H1 (cell line): ENCODE measurements around the gene GALNT9. TPM values are rescaled to one million over a fixed set of nuclear protein-coding genes. Genes with fewer than 3 reads are reported as not detected.
A peak's percentile ranks its signal among the peaks of the same experiment; 100 is the strongest.

Experiments
- CTCF ChIA-PET: fragments of 300-600 bp; sonication (Branson Sonifier 250); formaldehyde crosslinking; loops from one replicate; lab custom pipeline; 2021; ENCODE audit not compliant: partially characterized antibody; lab: Charles Lee
- POLR2A ChIA-PET: fragments of 300-600 bp; sonication (Branson Sonifier 250); formaldehyde crosslinking; loops from one replicate; lab custom pipeline; 2021; ENCODE audit warnings: inconsistent platforms; ENCODE audit not compliant: partially characterized antibody; lab: Charles Lee
- DNase-seq, 2 experiments: peaks; one replicate each; pipeline versions ENCODE4 v3.0.0 to v3.0.0-alpha.2; 2010 to 2022; ENCODE audit warnings: low spot score in 2 of 2, low read depth in 1 of 2, mixed read lengths in 1 of 2
- FAIRE-seq: peaks from 2 replicates; lab custom pipeline; 2011; peaks lifted over from hg19 to GRCh38; lab: Jason Lieb, UNC
- H2AFZ ChIP-seq: 2 replicates; pipeline ENCODE4 v1.8.1; 2012; ENCODE audit warnings: low read length, inconsistent platforms
- H2AK5ac ChIP-seq: 2 replicates; pipeline ENCODE4 v1.6.1; 2013; ENCODE audit warnings: low read depth, low read length
- H2BK120ac ChIP-seq: replicated peaks from 2 replicates; pipeline ENCODE3; 2013; ENCODE audit warnings: low read depth, low read length, inconsistent platforms
- H2BK12ac ChIP-seq: 2 replicates; pipeline ENCODE4 v1.6.1; 2013; ENCODE audit warnings: low read depth, low read length
- H2BK15ac ChIP-seq: 2 replicates; pipeline ENCODE4 v1.6.1; 2013; ENCODE audit warnings: low read length
- H2BK20ac ChIP-seq: 2 replicates; pipeline ENCODE4 v1.6.1; 2013; ENCODE audit warnings: low read length
- H2BK5ac ChIP-seq: 2 replicates; pipeline ENCODE4 v1.6.1; 2013; ENCODE audit warnings: low read depth, low read length
- H3K14ac ChIP-seq: 2 replicates; pipeline ENCODE4 v1.6.1; 2013; ENCODE audit warnings: inconsistent platforms; ENCODE audit not compliant: insufficient read length
- H3K18ac ChIP-seq: 2 replicates; pipeline ENCODE4 v1.6.1; 2013; ENCODE audit warnings: low read length; ENCODE audit errors: extremely low read depth
- H3K23ac ChIP-seq: 2 replicates; pipeline ENCODE4 v1.6.1; 2013; ENCODE audit warnings: inconsistent platforms; ENCODE audit not compliant: insufficient read length
- H3K23me2 ChIP-seq: 2 replicates; pipeline ENCODE4 v1.6.1; 2013; ENCODE audit warnings: low read depth, low read length
- H3K27ac ChIP-seq: 2 replicates; pipeline ENCODE4 v1.6.1; 2011; ENCODE audit warnings: low read depth, low read length, inconsistent platforms
- H3K27me3 ChIP-seq, 4 experiments: replicated peaks in 1 of 4; 1 replicate in 1 of 4; 2 replicates in 3 of 4; pipeline versions ENCODE4 v1.6.1 to v1.8.1; 2011 to 2013; ENCODE audit warnings: low read length in 3 of 4, mild to moderate bottlenecking in 3 of 4, inconsistent platforms in 2 of 4, mixed read lengths in 2 of 4, moderate library complexity in 1 of 4; ENCODE audit not compliant: control insufficient read depth in 3 of 4, insufficient read depth in 3 of 4; ENCODE audit errors: extremely low read depth in 1 of 4
- H3K36me3 ChIP-seq, 4 experiments: 2 replicates each; pipeline versions ENCODE4 v1.6.1 to v1.8.1; 2011 to 2013; ENCODE audit warnings: mild to moderate bottlenecking in 4 of 4, low read length in 3 of 4, moderate library complexity in 2 of 4, control low read depth in 1 of 4, inconsistent platforms in 1 of 4; ENCODE audit not compliant: insufficient read depth in 4 of 4, control insufficient read depth in 2 of 4
- H3K4ac ChIP-seq: replicated peaks from 2 replicates; pipeline ENCODE3; 2013; ENCODE audit warnings: low read length, low read depth, mixed read lengths, inconsistent platforms; ENCODE audit not compliant: insufficient read length
- H3K4me1 ChIP-seq, 4 experiments: replicated peaks in 1 of 4; 1 replicate in 1 of 4; 2 replicates in 3 of 4; pipeline versions ENCODE4 v1.6.1 to v1.8.1; 2011 to 2013; ENCODE audit warnings: low read length in 3 of 4, inconsistent platforms in 2 of 4, mixed read lengths in 1 of 4; ENCODE audit not compliant: insufficient read depth in 4 of 4, control insufficient read depth in 3 of 4
- H3K4me2 ChIP-seq, 2 experiments: 2 replicates each; pipeline versions ENCODE4 v1.6.1 to v1.8.1; 2011 to 2013; ENCODE audit warnings: low read depth in 2 of 2, low read length in 2 of 2, control low read depth in 1 of 2, inconsistent platforms in 1 of 2, mild to moderate bottlenecking in 1 of 2; ENCODE audit not compliant: insufficient read depth in 1 of 2
- H3K4me3 ChIP-seq, 4 experiments: fragments of 200-600, 300-600 bp in 1 of 4; sonication (generic), shearing (Covaris generic), sonication (Bioruptor Twin) in 1 of 4; 2 replicates each; pipeline versions ENCODE4 v1.5.1 to v1.8.1; 2011 to 2016; ENCODE audit warnings: low read length in 4 of 4, low read depth in 3 of 4, control low read depth in 2 of 4, inconsistent platforms in 2 of 4, mild to moderate bottlenecking in 2 of 4, mixed read lengths in 1 of 4, moderate library complexity in 1 of 4; ENCODE audit not compliant: insufficient read depth in 2 of 4; ENCODE audit errors: extremely low read depth in 1 of 4
- H3K56ac ChIP-seq: replicated peaks from 2 replicates; pipeline ENCODE3; 2013; ENCODE audit warnings: low read depth, mild to moderate bottlenecking, mixed read lengths, low read length, inconsistent platforms; ENCODE audit not compliant: insufficient read length
- H3K79me1 ChIP-seq: 2 replicates; pipeline ENCODE4 v1.6.1; 2013; ENCODE audit warnings: low read depth, low read length, control low read depth
- H3K79me2 ChIP-seq, 2 experiments: 2 replicates each; pipeline versions ENCODE4 v1.6.1 to v1.8.1; 2012 to 2013; ENCODE audit warnings: low read length in 2 of 2, mild to moderate bottlenecking in 2 of 2, inconsistent platforms in 1 of 2; ENCODE audit not compliant: insufficient read depth in 2 of 2, control insufficient read depth in 1 of 2
- H3K9ac ChIP-seq, 4 experiments: replicated peaks in 1 of 4; 1 replicate in 1 of 4; 2 replicates in 3 of 4; pipeline versions ENCODE4 v1.6.1 to v1.8.1; 2011 to 2013; ENCODE audit warnings: low read depth in 3 of 4, low read length in 3 of 4, control low read depth in 2 of 4, mild to moderate bottlenecking in 2 of 4, moderate library complexity in 2 of 4, inconsistent platforms in 1 of 4; ENCODE audit errors: extremely low read depth in 1 of 4
- H3K9me3 ChIP-seq, 2 experiments: 2 replicates each; pipeline versions ENCODE4 v1.6.1 to v1.8.1; 2012 to 2013; ENCODE audit warnings: mild to moderate bottlenecking in 2 of 2, moderate library complexity in 2 of 2, control low read depth in 1 of 2, inconsistent platforms in 1 of 2, low read depth in 1 of 2, low read length in 1 of 2, mixed read lengths in 1 of 2; ENCODE audit not compliant: insufficient read depth in 2 of 2
- H4K20me1 ChIP-seq, 2 experiments: replicated peaks in 1 of 2; 2 replicates each; pipeline versions ENCODE3 to v1.8.1; 2011 to 2013; ENCODE audit warnings: inconsistent platforms in 2 of 2, low read length in 2 of 2, mild to moderate bottlenecking in 1 of 2; ENCODE audit not compliant: insufficient read depth in 2 of 2, control insufficient read depth in 1 of 2
- H4K5ac ChIP-seq: 2 replicates; pipeline ENCODE4 v1.6.1; 2013; ENCODE audit warnings: low read length, low read depth, mixed read lengths, inconsistent platforms; ENCODE audit not compliant: insufficient read length
- H4K8ac ChIP-seq: 2 replicates; pipeline ENCODE4 v1.8.0; 2013; ENCODE audit warnings: mild to moderate bottlenecking, moderate library complexity, low read length, inconsistent platforms; ENCODE audit not compliant: insufficient read depth; ENCODE audit errors: extremely low read depth
- H4K91ac ChIP-seq: replicated peaks from 2 replicates; pipeline ENCODE3; 2013; ENCODE audit warnings: low read length, mixed read lengths, inconsistent platforms; ENCODE audit not compliant: insufficient read length
- CEBPB ChIP-seq: IDR thresholded peaks from 2 replicates; pipeline ENCODE4 v1.6.1; 2012; ENCODE audit warnings: low read depth, low read length
- EP300 ChIP-seq, 2 experiments: IDR thresholded peaks; 1 replicate in 1 of 2; 2 replicates in 1 of 2; pipeline ENCODE4 v1.6.1; 2011 to 2012; ENCODE audit warnings: low read depth in 2 of 2, low read length in 2 of 2, mild to moderate bottlenecking in 2 of 2, borderline replicate concordance in 1 of 2, inconsistent platforms in 1 of 2, moderate library complexity in 1 of 2
- FOSL1 ChIP-seq: IDR thresholded peaks from 2 replicates; pipeline ENCODE4 v1.6.1; 2011; ENCODE audit warnings: mild to moderate bottlenecking, low read depth, low read length, moderate library complexity; ENCODE audit not compliant: insufficient read depth
- SAP30 ChIP-seq: fragments of 300-600 bp; sonication (generic); IDR thresholded peaks from 2 replicates; pipeline ENCODE4 v1.7.1; 2012; ENCODE audit warnings: low read length, moderate library complexity, mild to moderate bottlenecking, inconsistent platforms; ENCODE audit not compliant: insufficient read depth, insufficient replicate concordance
- SIN3A ChIP-seq, 2 experiments: IDR thresholded peaks in 1 of 2; conservative IDR thresholded peaks in 1 of 2; 2 replicates each; pipeline ENCODE4 v1.6.1; 2011 to 2012; ENCODE audit warnings: low read length in 2 of 2, improper control_type of control experiment in 1 of 2, low read depth in 1 of 2, mild to moderate bottlenecking in 1 of 2
- TEAD4 ChIP-seq: IDR thresholded peaks from 2 replicates; pipeline ENCODE4 v1.6.1; 2012; ENCODE audit warnings: low read depth, low read length, inconsistent platforms, mixed read lengths
- WGBS, 2 experiments: shearing (Covaris generic) in 1 of 2; methylation state at CpG; one replicate each; pipeline versions ENCODE4 v1.1.6 to v1.1.7; 2013 to 2015; ENCODE audit warnings: low lambda C conversion rate in 2 of 2, mixed read lengths in 2 of 2, inconsistent platforms in 1 of 2, low coverage in 1 of 2, missing lambda C conversion rate in 1 of 2; ENCODE audit not compliant: insufficient replicate concordance in 2 of 2, insufficient coverage in 1 of 2, insufficient read length in 1 of 2; ENCODE audit errors: extremely low coverage in 1 of 2, missing lambda C conversion rate in 1 of 2; 5-methylcytosine and 5-hydroxymethylcytosine counted together
- polyA plus RNA-seq, 7 experiments: library from polyadenylated mRNA; depleted of rRNA in 3 of 7; stranded (reverse) in 5 of 7; unstranded in 2 of 7; fragments of >200 nt in 5 of 7; fragments of 200-250 nt in 2 of 7; gene quantifications; 1 replicate in 5 of 7; 2 replicates in 1 of 7; 4 replicates in 1 of 7; pipeline versions ENCODE4 v1.2.1 to v1.2.3, GENCODE V29; 2011 to 2013; ENCODE audit warnings: missing spikeins in 2 of 7, mixed read lengths in 2 of 7
- total RNA-seq: library from RNA; stranded (reverse); fragmentation: NEBNext Ultra II Directional; extraction: Animal tissue kit (Norgen Biotek cat#: 25700); gene quantifications from 2 replicates; pipeline ENCODE4 v1.2.1, GENCODE V29; 2021
- TF ChIP-seq, protein P1 (sequence below): IDR thresholded peaks from 2 replicates; pipeline ENCODE4 v1.6.1; 2012; ENCODE audit warnings: inconsistent platforms

Gene GALNT9
- total and polyA plus RNA-seq, 2 of the 8 experiments (the other 6 are each of a cell fraction or from before 2014, with no cell fraction given) = 2.0 to 3.6 TPM

DNA sequence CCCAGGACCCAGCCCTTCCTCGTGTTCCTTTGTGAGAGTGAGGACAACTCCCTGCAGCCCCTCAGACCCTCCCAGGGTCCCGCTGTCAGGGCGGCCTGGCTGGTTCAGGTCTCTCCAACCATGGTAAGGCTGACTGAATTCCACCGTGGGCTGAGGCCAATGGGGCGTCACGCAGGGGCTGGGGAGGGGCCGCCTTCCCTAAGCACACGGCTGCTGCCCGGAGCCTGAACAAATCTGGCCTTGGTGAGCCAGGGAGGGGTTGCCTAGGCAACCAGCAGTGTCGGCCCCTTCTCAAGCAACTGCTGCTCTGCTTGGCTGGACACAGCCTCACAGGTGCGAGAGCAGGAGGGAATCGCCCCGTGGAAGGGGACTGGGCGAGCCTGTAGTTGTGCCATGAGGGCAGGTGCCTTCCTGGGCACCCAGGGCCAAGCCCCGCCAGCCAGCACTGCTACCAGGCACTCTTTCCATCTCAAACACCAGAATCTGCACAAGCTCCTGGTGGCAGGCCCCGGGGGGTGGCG is 37.0 kb upstream of the GALNT9 start:
- 87% methylated on average over 16 of the region's 17 CpGs; no CpG with 5 or more reads in 1 of the 2 experiments for WGBS, 2 experiments
- H2BK20ac ChIP-seq = no peak overlapping the region
- no peak for FAIRE-seq
- CTCF ChIA-PET = interaction anchor here (1.6 kb wide), 1 partner anchor 37 kb away, joined by 5 read pairs; the partner anchor contains the start of gene GALNT9
- no peak overlapping the region for H3K56ac ChIP-seq
- no peak overlapping the region for H4K91ac ChIP-seq
- no peak overlapping the region for H3K23ac ChIP-seq
- H4K8ac ChIP-seq = no peak overlapping the region
- H3K14ac ChIP-seq = no peak overlapping the region
- H3K27ac ChIP-seq = no peak overlapping the region
- no peak for DNase-seq
- no peaks in the 10 kb centered on the region for H3K79me2 ChIP-seq
- no peak overlapping the region for H2AK5ac ChIP-seq
- H3K36me3 ChIP-seq = no peaks in the 10 kb centered on the region
- H3K4me3 ChIP-seq = no peak overlapping the region
- H2BK5ac ChIP-seq = no peak overlapping the region
- no peaks in the 10 kb centered on the region for H3K4me1 ChIP-seq
- H3K18ac ChIP-seq = no peak overlapping the region
- no peak overlapping the region for H3K9ac ChIP-seq
- no peak overlapping the region for H2BK120ac ChIP-seq
- TF ChIP-seq CEBPB = no peak
- no peak for TF ChIP-seq SAP30
- no peak for TF ChIP-seq SIN3A (conservative IDR thresholded peaks at IDR 0.05 in 1 of 2, IDR thresholded peaks at IDR 0.05 in 1 of 2; ENCODE audit: low read depth in 1 of 2, low read length in 2 of 2)
- TF ChIP-seq TEAD4 = no peak
- TF ChIP-seq FOSL1 = no peak
- TF ChIP-seq, protein P1, sequence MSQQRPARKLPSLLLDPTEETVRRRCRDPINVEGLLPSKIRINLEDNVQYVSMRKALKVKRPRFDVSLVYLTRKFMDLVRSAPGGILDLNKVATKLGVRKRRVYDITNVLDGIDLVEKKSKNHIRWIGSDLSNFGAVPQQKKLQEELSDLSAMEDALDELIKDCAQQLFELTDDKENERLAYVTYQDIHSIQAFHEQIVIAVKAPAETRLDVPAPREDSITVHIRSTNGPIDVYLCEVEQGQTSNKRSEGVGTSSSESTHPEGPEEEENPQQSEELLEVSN = 0 out of 2 replicates have a peak, but pooled peaks have one; percentile 44
- no peak for TF ChIP-seq EP300 (IDR thresholded peaks at IDR 0.05; ENCODE audit: borderline replicate concordance in 1 of 2, low read depth in 2 of 2, low read length in 2 of 2)
- H3K9me3 ChIP-seq = peaks cover 0 to 3% of the 10 kb centered on the region in 2 experiments; a peak in 1 of 4 replicates
- no peak overlapping the region for H3K4me2 ChIP-seq
- no peak overlapping the region for H3K4ac ChIP-seq
- no peak overlapping the region for H2AFZ ChIP-seq
- H3K79me1 ChIP-seq = no peaks in the 10 kb centered on the region
- no peak overlapping the region for H4K5ac ChIP-seq
- H4K20me1 ChIP-seq = peaks cover 0 to 2% of the 10 kb centered on the region in 2 experiments
- no peak overlapping the region for H2BK15ac ChIP-seq
- no peak overlapping the region for H2BK12ac ChIP-seq
- H3K23me2 ChIP-seq = no peaks in the 10 kb centered on the region
- POLR2A ChIA-PET = no interaction called here
- H3K27me3 ChIP-seq = peaks cover 0 to 27% (median 14%) of the 10 kb centered on the region in 4 experiments; a peak in 6 of 7 replicates
